ENCODE data around the gene ITK.

DNA sequence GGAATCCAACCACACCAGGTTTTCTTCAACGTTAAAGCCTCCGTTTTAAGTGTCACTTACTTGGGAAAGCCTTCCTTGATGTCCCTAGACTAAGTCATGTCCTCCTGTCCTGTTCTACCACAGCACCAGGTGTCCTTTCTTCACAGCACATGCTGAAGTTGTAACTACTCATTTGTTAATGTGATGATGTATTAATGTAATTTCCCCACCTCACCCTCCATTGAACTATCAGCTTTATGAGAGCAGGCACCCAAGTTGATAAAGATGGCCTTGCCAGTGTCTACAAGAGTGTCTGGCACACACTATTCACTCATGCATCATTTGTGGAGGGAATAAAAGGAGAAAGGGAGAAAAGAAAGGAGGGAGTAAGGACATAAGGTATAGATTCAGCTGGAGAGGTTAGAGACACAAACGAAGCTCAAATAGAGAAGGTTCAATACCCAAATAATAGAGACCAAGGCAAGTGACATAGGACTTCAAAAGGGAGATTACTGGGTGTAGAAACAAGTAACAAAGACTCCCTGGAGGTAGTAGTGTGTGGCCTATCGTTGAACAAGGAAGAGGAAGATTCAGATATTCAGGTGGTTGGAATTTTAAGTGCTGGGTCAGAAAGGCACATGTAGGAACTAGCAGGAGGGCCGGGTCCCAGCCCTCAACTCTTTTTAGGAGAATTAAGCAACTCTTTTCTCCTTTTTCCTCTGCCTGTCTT, 6.6 kb downstream of the ITK start:
- TF ChIP-seq, protein P1, sequence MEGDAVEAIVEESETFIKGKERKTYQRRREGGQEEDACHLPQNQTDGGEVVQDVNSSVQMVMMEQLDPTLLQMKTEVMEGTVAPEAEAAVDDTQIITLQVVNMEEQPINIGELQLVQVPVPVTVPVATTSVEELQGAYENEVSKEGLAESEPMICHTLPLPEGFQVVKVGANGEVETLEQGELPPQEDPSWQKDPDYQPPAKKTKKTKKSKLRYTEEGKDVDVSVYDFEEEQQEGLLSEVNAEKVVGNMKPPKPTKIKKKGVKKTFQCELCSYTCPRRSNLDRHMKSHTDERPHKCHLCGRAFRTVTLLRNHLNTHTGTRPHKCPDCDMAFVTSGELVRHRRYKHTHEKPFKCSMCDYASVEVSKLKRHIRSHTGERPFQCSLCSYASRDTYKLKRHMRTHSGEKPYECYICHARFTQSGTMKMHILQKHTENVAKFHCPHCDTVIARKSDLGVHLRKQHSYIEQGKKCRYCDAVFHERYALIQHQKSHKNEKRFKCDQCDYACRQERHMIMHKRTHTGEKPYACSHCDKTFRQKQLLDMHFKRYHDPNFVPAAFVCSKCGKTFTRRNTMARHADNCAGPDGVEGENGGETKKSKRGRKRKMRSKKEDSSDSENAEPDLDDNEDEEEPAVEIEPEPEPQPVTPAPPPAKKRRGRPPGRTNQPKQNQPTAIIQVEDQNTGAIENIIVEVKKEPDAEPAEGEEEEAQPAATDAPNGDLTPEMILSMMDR (IDR thresholded peaks at IDR 0.05 in 8 of 11, conservative IDR thresholded peaks at IDR 0.05 in 3 of 11): no peak
- TF ChIP-seq POLR2A (IDR thresholded peaks at IDR 0.05): no peak
- TF ChIP-seq POLR2AphosphoS5 (IDR thresholded peaks at IDR 0.05): no peak

Measured in spleen (tissue), 7 donors.